ENCODE results near the gene SARDH.
"Not testable (repeated sequence)": the region's sequence is repeated elsewhere in the genome, so short reads cannot be mapped to it uniquely, and the experiment has no call there.

SARDH gene

DNA sequence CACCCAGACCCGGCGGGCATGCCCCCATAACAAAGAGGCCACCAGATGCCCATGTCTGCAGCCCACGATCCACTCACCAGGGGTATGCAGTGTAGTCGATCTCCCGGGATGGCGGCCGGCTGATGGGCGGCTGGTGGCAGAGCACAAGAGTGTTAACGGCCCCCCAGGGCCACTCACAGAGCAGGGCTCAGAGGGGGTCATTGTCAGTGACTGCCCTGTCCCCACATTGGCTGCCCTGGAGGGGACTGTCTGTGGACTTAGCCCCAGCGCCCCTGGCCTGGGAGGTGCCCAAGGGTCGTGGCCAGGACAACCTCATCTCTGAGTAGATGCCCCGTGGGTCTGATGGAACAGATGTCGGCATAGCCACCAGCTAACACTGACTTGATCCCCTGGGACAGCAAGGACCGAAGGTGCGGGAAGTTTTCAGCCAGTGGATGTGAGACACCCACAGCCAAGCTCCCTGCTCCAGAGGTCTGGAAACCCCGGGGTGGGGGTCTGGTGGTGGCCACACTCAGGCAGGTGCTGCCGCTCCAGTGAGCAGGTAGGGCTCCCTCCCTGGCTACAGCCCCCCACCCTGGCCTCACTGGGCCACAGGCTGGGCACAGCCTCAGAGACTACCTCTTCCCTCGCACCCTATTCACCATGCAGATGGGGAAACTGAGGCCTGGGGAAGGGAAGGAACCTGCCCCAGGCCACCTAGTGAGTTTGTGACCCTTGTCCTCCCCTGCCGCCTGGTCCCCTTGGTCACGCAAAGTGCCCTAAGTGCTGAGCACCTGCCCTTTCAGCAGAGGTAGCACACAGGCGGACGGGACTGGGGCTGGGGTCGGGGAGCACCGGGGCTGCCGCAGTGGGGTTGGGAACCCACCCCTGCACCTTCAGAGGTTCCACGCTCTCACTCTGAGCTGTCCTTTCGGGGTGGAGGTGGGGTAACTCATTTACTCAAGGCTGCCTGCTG, 38.1 kb upstream of the SARDH start:
- FAIRE-seq, result no peak

DNA sequence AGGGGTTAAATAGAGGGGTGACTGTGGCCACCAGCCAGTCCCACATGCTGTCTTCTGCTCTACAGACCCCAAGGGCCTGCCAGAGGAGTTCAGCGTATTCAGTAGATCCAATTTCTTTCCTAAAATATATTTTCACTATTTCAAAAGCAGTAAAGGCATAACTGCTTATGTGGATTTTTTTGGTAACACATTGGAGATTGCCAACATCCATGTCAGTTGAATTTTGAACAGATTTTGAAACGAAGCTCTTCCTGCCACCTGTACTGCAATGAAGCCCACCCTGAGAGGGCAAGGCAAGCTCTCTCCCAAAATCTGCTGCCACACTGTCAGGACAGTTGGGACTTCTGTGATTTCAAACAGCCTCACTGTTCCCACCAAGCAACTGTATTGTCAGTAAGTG, 37.1 kb upstream of the SARDH start:
- no peak for FAIRE-seq

DNA sequence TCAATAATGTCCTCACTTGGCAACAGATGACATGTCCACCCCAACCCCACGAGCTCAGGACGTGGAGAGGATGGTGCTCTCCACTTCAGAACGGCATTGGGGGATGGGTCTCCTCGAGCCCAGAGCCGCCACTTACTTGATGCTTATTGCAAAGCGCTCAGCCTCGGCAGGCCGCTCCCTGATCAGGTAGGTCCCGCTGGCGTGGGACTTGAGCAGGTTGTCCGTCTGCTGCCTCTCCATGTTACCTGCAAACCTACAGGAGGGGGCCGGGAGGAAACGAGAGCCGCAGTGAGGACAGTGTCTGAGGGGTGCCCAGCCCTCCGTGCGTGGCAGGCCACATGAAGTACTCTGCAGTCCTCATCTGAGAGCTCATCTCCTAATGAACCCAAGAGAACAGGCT, 36.6 kb upstream of the SARDH start:
- FAIRE-seq, result no peak

DNA sequence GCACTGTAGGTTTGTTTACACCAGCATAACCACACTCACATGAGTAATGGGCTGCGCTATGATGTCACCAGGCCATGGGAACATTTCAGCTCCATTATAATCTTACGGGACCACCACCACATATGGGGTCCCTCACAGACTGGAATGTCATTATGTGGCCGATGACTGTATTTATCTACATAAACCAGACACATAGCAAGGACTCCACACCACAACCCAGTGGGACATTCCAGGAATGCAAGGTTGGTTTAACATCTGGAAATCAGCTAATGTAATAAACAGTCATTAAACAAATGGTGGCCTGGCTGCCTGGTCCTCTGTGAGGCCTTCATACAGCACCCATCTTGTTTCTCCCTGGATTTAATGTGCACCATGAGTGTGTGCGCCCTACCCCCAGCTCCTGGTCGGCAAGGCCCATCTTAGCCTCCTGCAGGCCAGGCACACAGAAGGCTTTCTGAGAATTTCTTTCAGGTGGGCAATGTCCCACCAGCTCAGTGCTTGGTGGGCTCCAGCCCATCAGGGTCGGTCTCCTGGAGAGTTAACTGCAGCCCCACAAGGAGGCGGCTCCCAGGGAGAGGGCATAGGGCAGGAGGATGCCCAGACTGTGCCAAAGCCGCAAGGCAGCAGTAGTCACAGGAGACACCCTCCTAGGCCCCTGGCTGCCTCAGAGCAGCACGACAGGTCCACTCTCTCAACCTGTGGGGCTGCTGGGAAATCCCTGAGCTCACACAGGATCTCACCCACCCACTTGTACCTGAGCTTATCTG, 35.9 kb upstream of the SARDH start:
- FAIRE-seq, result no peak

DNA sequence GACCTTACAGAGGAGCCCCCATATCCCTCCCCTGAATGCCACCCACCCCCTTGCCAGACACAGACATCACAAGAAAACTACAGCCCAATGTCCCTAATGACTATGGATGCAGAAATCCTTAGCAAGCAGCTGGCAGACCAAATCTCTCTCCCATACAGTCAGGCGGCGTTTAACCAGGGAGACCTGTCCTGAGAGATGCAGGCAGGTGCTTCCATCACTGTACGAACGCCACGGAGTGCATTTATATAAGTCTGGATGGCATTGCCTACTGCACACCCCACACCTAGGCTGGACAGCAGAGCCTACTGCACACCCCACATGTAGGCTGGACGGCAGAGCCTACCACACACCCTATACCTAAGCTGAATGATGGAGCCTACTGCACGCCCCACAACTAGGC, 34.4 kb upstream of the SARDH start:
- no peak for FAIRE-seq

DNA sequence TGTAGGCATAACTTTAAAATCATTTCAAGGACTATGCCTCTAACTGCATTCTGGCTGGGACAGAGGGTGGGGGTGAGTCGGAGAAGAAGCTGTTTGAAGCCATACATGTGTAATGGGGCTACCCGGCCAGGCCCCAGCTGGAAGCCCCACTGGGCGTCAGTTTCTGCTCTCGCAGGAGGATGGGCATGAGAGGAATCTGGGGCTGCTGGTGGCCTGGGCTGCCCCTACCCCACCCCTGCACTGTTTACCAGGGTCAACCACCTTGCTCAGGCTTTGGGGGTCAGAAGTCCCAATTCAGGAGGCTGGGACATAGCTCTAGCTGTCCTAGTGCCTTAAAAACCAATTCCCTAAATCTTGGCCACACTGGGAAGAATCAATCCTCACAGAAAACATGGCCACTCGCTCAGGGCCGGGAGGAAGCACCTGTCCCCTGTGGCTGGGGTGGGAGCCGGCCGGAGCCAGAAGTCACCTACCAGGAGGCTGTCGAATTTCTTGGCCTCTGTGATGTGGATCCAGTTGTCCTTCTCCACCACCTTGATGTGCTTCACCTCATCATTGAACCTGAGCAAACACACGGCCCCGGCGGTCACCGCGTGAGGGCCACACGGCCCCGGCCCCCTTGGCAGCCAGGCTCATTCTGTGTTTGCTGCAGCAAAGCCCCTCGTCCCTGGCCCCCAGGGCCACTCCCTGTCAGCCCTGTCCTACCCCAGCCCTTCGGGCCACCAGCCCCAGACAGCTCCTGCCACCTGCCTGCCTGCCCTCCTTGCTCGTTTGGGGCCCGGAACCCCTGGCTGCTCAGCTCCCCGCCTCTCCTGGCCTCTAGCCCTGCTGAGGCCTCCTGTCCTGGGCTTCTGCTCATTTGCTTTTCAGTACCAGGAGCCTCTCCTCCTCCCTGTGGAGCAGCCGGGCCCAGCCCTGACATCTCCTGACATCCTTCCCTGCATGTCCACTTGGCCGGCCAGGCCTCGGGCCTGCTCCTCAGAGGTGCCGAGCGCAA, 33.6 kb upstream of the SARDH start:
- FAIRE-seq, result no peak

DNA sequence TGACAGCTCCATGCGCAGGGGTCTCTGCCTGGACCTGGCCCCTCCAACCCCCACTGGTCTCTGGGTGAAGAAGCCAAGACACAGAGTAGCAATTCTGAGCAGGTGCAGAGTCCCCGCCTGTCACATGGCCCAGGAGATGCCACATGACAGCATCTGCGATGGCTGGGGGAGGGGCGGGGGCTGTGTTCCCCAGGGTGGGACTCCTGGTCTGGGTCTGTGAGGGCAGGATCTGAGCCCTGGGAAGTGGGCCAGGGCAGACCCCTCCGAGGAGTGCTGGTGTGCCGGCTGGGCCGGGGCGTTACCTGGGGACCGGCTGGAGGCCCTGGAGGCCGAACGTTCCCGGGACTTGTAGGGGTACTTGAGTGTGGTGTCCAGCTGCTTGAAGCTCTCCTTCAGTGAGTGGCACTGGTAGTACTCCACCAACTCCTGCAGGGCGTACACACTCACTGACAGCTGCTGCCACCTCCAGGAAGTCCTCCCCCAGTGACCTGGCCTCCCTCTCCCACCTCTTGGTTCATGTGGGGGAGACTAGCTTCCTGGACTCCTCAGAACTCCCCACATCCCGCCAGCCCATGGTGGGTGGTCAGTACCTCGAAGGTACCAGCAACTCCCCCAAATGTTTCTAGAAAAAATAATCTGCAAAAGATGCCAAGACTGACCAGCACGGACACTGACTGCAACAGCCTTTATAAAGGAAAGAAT, 32.1 kb upstream of the SARDH start:
- no peak for FAIRE-seq

DNA sequence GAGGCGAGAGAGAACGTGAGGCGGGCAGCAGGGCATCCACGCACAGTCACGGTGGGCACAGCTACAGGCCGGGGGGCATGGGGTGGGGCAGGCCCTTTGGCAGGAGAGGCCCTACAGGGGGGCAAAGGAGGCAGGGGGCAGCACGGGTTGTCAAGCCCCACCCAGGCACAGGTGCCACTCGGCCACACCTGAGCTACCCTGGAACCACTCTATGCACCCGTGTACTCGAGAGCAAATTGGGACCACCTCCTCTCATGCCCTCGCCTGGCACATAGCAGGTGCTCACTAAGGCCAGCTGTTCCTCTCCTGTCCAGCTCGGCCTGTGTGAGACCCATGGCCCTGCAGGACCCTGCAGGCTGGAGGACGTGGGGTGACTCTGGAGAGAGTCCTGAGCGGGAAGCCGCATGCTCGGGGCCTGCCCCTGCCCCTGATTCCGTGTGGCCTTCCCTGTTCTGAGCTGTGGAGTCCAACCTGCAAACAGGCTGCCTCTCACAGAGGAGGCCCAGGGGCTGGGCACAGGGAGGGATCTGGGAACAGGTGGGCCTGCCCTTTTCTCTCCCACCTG, 31.4 kb upstream of the SARDH start:
- no peak for FAIRE-seq

DNA sequence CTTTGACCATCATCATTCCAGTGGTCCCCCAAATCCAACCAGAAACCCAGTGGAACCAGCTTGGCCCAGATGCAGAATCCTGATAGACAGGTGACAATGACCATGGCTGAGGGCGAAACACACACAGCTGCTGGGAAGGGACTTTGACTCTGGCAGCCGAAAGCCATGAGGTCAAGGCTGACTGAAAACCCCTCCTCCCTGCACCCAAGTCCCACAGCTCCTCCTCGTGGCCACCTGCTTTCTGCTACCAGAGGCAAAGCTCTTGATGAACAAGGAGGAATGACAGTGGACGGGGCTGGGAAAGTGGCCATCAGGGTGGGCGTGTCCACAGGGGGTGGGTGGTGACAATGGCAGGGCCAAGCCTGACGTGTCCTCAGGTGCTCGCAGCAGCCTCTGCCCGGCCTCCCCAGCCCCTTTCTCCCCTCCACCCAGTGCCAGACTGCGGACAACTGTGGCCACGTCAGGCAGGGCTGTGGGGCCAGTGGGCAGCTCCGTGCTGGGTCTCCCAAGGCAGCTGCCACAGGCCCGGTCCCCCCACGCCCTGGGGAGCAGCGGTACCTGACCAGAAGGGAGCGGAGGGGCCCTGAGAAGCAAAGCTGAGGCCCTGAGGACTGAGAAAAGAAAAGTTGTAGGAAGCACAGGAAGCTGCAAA, 30.8 kb upstream of the SARDH start:
- no peak for FAIRE-seq

DNA sequence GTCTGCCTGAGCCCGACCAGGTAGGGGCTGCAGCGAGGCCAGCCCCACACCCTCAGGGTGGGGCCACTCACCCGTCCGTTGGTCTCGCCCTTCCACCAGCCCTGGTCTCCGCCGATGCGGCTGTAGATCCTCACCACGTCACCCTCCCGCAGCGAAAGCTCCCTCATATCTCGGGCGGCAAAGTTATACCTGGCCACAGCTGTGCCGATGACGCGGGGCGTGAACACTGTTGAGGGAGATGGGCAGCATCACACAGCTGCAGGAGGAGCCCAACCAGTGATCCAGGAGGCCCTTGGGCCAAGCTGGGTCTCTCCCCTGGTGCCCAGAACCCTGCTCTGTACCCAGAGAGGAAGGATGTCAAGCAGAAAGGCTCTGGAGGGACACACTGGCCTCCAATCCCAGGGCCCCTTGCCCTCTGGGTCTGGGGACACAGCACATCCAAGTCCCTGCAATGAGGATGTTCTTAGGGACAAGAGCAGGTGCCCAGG, 30.3 kb upstream of the SARDH start:
- no peak for FAIRE-seq

DNA sequence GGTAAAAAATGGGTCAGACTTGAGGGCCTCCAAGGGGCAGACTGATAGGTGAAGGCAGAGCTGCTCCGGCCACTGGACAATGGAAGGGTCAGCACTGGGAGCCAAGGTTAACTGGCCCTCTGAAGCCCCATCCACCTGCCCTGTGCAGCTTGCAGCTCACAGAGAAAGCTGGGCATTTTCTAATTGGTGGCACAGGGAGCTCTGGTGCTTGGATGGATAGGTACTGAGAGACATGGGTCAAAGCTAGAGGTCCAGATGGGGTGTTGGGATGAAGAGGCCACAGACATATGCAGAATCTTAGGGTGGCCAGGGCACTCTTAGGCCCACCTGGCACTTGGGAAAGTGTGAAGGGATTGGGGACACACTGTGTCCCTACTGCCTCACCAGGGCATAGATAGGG, 29.5 kb upstream of the SARDH start:
- no peak for FAIRE-seq

DNA sequence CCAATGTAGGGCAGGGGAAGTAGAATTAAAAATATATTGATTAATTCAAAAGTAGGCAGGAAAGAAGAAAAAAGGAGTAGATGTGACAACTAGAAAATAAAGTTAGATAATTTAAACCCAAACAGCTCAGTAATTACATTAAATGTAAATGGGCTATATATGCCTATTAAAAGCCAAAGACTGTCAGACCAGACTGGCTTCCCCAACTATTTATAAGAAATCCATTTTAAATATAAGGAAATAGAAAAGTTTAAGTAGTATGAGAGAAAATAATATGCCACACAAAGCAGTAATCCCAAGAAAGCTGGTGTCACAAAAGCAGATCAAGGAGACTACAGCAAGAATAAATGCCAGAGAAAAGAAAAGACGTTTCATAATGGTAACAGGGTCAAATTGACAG, 28.9 kb upstream of the SARDH start:
- no peak for FAIRE-seq

DNA sequence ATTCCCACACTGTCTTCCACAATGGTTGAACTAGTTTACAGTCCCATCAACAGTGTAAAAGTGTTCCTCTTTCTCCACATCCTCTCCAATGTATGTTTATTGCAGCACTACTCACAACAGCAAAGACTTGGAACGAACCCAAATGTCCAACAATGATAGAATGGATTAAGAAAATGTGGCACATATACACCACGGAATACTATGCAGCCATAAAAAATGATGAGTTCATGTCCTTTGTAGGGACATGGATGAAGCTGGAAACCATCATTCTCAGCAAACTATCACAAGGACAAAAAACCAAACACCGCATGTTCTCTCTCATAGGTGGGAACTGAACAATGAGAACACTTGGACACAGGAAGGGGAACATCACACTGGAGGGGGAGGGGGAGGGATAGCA, 28.1 kb upstream of the SARDH start:
- not testable (repeated sequence) for FAIRE-seq

DNA sequence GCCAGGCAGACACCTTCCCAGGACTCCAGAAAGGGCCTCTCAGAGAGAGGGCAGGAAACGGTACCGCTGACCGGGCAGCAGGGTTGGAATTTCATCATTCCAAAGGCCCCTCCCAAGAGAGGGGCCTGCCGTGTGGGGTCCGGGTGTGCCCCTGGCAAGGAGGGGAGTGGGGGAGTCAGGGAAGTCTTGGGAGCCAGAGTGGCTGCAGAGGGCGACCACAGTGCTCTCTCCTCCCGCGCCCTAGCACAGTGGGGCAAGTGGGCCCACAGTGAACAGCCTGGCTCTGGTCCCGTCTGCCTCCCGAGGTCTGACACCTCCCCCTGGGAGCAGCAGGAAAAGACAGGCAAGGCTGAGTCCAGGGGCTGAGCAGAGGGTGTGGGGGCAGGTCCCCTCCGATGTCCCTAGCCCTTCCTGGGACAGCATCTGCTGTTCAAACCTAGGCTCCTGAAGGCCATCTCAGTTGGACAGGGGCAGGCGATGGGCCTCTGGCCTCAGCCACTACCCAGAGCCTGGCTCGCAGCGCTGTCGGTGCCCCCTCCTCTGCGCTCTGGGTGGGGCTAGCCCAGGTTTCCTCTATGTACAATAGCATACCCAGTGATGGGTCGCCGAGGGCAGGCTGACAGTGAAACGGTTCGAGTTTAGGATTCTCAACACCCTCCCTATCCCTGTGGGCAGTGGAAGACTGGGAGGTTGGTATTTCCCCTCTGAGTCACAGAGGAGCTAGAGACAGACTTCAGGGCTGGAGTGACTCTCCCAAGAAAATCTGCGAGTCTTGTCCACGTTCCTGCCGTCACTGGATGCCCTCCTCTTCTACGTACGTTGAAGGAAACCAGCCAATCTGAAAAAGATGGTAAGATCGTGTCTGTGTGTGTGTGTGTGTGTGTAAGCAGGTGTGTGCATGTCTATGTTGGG, 25.4 kb upstream of the SARDH start:
- FAIRE-seq, result no peak

DNA sequence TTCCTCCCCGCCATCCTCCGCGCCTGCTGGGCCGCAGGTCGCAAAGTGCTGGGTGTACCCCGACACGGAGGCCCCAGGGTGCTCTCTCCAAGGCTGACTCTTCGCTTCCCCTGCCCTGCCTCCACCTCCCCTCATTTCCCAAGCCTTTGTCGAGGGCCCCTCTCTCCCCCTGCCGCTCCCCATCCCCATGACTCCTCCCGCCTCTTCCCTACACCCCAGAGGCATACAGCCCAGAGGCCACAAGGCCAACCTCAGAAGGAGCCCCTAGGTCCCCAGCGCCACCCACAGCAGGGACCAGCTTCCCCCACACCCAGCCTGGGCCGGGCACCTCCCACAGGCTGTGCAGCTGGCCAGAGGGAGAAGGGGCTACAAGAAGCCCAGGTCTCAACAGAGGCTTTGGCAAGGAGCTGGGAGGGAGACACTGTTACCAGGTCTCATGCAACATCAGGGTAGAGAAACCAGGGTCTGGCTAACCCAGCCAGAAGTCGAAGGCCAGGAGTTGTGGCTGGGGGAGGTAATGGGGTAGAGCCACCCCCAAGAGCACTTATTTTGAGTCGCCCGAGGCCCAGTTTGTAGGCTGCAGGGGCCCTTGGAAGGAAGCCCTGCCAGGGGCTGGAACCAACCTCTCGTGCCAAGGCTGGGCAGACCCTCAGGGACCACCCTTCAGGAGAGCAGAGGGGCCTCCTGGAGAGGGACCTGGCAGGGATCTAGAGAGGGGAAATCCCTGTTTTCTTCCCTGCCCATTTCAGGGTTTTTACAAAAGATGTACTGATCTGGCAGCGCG, 24.5 kb upstream of the SARDH start:
- FAIRE-seq, result no peak

DNA sequence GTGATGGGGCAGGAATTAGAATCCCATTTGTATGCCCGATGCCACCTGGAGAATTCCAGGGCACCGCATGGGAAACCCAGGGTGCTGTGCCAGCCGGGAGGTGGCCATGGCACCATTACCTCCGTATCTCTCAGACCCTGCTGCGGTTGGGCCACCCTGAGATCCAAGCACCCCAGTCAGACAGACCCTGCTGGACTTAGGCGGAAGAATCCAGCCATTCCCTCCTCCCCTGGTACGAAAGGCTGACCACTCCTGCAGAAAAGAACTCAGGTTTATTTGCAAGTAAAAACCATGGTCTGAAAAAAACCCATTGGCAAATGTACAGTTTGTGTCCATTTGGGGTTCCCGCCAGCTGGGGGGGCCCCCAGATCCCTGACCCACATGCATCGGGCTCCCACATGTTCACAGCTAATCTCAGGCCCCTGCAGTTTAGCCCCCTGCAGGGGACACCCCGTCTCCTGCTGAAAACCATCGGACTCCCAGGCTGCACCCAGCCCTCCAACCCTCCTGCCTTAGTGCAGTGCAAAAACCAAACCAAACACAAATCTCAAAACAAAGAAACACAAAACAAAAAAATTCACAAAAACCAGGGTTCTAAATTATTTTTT, 23.6 kb upstream of the SARDH start:
- FAIRE-seq, result no peak

DNA sequence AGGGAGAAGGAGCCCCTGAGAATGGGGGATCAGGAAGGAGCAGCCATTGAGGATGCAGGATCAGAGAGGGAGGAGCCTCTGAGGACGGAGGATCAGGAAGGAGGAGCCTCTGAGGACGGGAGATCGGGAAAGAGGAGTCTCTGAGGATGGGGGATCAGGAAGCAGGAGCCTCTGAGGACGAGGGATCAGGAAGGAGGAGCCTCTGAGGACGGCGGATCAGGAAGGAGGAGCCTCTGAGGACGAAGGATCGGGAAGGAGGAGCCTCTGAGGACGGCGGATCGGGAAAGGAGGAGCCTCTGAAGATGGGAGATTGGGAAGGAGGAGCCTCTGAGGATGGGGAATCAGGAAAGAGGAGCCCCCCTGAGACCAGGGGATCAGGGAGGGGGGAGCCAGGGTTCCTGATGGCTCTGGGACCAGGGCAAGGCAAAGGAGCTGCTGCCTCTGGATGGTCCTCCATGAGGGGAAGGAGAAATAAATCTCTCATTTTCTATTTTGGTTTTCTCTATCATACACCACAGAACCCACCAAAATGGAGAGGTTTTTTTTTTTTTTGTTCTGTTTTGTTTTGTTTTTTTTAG, 22.6 kb upstream of the SARDH start:
- no peak for FAIRE-seq

DNA sequence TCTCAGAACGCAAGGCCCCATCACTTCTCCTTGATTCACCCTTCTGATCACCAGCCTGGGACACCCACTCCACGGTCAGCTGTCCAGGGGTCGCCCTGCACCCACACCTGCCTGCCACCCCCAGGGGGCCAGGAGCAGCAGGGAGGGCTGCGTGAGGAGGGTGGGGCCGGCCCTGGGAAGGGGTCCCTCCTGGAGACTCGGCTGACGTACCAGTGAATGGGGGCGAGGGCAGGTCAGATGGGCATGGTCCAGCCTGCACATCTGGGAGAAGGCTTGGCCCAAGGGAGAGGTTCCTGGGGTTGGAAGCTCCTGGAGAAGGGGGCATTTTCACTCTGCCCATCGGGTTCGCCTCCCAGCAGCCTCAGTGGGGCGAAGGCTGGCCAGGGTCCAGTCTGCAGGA, 21.8 kb upstream of the SARDH start:
- FAIRE-seq, result no peak

All from G401.6 (cell line).